ENCODE measurements around the gene LCTL. TPM values are rescaled to one million over a fixed set of nuclear protein-coding genes. Genes with fewer than 3 reads are reported as not detected.

The LCTL gene
- 0.41 TPM for total RNA-seq

GRCh38 chr15:66565741-66566144 lies at the start of gene LCTL:
Gene LCTL (minus strand): TSS chr15:66565998. CDS start chr15:66565365, 633 bp downstream.
- FAIRE-seq (no peak), DNase-seq (ENCODE audit: low spot score in 2 of 2) (peak; percentile 13 to 40)

DNA sequence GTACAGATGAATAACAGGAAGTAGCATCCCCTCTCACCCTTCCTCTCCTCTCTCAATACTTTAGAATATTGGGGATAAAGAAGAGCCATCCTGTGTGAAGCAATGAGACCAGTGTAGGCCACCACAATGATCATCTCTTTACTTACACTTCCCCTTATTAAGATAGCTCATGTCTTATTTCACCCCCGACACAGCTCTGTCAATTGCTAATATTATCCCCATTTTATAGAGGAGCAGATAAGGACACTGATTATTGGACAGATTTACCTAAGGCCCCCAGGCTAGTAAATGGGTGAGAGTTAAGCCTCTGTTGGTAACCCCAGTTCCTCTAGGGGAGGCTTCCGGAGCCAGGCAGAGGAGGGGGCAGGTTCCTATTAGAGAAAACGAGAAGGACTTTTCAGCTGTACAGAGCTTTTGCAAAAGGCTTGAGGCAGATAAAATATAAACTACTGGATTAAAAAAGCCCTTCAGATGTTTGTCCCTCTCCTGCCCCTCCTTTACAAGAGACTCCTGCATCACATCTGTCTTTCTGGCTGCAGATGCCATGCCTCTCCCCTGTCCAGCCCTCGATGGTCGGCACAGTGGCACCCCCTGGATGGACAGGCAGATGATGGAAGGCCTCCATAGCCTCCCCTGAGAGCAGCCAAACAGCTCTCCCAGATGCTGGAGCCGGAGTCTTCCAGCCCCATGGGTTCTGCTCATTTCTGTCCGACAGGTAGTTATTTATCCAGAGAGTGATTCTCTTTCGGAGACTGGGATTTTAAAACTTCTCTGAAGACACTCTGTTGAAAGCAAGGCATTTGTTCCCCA lies 49.4 kb upstream of the LCTL start:
- FAIRE-seq (no peak), DNase-seq (ENCODE audit: low spot score in 2 of 2) (no peak)

DNA sequence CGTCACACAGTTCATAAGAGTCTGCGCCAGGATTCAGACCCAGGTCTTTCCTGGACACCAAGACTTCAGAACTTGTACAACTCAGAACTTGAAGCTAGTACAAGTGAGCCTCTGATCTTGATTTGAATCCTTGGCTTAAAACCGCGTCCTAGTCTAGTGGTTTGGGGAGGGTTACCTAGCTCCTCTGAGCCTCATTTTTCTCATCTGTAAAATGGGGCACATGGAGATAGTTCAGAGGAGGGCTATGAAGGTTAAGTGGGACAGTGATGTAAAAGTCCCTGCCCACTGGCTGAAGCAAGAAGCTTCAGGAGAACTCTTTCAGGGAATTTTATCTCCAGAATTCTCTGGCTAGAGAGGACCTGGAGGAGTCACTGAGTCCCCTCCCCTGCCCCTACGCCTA lies 48.7 kb upstream of the LCTL start:
- DNase-seq (ENCODE audit: low spot score in 2 of 2) (no peak), FAIRE-seq (no peak)

GRCh38 chr15:66613743-66614142 lies 47.9 kb upstream of the LCTL start:
- FAIRE-seq, result no peak
- no peak for DNase-seq (ENCODE audit: low spot score in 2 of 2)

GRCh38 chr15:66611257-66612053 lies 45.7 kb upstream of the LCTL start:
- peak in 1 of 2 donors; percentile 36 for DNase-seq (ENCODE audit: low spot score in 2 of 2)
- FAIRE-seq, result no peak

GRCh38 chr15:66609876-66610275 lies 44.1 kb upstream of the LCTL start:
- FAIRE-seq (no peak), DNase-seq (ENCODE audit: low spot score in 2 of 2) (no peak)

DNA sequence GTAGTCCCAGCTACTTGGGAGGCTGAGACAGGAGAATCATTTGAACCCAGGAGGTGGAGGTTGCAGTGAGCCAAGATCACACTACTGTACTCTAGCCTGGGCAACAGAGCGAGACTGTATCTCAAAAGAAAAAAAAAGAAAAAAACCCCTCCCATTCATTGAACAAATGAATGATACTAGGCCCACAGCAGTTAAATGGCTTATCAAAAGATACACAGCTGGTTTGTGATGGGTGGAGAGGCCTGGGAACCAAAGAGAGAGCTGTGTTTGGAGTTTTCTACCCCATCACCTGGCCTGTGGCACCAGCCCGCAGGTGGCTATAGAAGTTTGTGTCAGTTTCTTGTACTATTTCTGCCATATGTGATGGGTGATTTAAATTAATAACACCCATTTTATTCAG lies 43.1 kb upstream of the LCTL start:
- FAIRE-seq (no peak), DNase-seq (ENCODE audit: low spot score in 2 of 2) (no peak)

GRCh38 chr15:66608159-66608558 lies 42.4 kb upstream of the LCTL start:
- no peak for DNase-seq (ENCODE audit: low spot score in 2 of 2)
- no peak for FAIRE-seq

DNA sequence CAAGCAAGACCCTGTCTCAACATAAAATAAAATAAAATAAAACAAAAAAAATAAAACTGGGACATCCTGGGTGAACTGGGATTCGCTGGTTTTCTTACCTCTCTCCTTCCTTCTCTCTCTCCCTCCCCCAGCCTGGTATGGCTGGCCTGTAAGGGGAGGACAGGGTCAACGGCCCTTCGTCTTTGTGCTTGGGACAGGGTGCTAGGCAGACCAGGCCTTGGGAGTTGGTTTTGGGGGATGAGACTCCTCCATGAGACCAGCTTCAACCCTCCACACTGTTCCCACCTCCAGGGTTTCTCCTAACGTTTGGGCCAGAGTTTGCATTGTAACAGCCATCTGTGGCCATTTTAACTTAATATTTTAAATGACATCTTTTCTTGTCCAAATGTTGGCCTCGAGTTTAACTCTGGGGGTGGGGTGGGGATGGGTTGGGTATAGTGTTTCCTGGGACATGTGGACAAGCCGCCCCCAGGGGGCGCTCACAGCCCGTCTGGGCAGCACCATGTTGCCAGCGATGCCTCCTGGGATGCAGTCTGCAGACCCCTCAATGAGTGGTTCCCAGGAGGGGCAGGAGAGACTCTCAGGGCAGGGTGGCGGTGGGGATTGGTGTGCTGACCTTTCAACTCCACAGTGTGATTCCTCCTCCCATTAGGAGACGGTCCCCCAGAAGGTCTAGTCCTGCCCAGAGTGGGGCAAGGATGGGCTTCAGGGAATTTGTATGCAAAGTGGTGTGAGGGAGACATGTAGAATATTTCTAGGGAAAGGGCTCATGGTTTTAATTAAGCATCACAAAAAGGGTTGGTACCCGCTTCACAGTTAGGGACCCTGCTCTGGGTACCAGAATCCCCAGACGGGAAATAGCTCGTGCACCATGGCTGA lies 37.7 kb upstream of the LCTL start:
- DNase-seq (ENCODE audit: low spot score in 2 of 2) (peak in 1 of 2 donors; percentile 53), FAIRE-seq (no peak)

DNA sequence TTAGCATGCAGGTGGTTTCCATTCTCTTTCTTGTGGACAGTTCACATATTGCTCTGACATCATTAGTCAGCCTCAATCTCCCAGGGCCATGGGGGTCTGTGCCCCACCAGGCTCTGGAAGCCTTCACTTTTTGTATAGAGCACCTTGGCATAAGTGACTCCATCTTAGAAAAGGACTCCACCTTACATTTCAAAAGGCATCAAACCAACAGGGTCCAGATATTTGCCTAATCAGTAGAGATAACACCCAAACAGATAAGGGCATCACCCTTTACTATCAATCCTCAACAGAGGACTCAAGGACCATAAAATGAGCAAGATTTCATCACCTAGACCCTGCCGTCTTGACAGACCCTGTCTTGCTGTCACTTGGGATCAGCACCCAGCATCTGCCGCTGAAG lies 35.7 kb upstream of the LCTL start:
- no peak for DNase-seq (ENCODE audit: low spot score in 2 of 2)
- no peak for FAIRE-seq

GRCh38 chr15:66600240-66600627 lies 34.4 kb upstream of the LCTL start:
- no peak for FAIRE-seq

GRCh38 chr15:66599536-66600239 lies 33.9 kb upstream of the LCTL start:
- FAIRE-seq (no peak), DNase-seq (ENCODE audit: low spot score in 2 of 2) (no peak)

More at GRCh38 chr15:66600240-66600627, 34.4 kb upstream of the LCTL start:
- no peak for DNase-seq (ENCODE audit: low spot score in 2 of 2)

GRCh38 chr15:66598095-66598815 lies 32.5 kb upstream of the LCTL start:
- DNase-seq (ENCODE audit: low spot score in 2 of 2), result no peak
- FAIRE-seq, result no peak

DNA sequence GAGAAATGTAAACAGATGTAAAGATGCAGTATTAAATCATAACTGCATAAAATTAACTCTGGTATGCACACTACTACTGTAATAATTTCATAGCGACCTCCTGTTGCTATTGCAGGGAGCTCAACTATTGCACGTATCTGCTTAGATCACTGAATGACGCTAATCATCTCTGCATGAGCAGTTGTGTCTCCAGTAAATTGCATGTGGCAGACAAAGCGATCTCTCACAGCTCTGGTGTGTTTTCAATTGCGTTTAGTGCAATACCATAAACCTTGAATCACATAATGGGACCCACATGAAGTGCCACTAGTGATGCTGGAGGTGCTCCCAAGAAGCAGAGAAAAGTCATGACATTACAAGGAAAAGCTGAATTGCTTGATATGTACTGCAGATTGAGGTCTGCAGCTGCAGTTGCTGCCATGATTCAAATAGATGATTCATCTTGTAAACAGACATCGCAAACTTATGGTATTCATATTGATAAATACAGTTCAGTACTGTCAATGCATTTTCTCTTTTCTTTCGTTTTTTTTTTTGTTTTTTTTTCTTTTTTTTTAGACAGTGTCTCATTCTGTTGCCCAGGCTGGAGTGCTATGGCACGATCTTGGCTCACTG lies 30.2 kb upstream of the LCTL start:
- no peak for FAIRE-seq
- DNase-seq (ENCODE audit: low spot score in 2 of 2), result no peak

DNA sequence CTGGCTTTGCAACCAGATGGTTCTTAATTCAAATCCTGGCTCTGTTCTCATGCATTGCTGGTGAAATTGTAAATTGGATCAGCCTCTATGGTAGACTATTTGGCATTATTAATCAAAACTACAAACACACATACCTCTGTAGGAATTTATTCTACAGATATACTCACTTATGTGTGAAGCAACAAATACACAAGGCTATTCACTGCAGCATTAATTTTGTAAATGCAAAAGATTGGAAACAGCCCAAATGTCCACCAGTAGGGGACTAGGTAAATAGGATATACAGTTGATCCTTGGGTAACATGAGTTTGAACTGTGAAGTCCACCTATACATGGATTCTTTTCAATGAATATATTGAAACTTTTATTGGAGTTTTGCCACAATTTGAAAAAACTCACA lies 29.5 kb upstream of the LCTL start:
- FAIRE-seq (no peak), DNase-seq (ENCODE audit: low spot score in 2 of 2) (no peak)

- DNase-seq (ENCODE audit: low spot score in 2 of 2) (no peak), FAIRE-seq (no peak)
Observed at GRCh38 chr15:66594836-66595235, 29.0 kb upstream of the LCTL start.

DNA sequence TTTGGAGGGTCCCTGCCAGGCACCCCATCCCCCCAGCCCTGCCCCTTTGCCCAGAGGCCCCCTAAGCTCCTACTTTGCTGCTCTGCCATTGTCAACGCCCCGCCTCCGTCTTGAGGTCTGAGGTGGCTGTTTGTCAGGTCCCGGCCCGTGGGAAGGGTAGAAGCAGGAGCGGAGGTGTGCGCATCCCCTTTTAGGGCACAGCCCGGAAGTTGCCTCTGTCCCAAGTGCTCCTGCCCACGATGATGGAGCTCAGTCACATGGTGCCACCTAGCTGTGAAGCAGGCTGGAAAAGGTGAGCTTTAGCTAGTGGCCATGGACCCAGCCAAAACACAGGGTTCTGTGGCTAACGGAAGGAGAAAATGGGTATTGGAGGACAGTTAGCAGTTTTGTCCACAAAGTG lies 28.5 kb upstream of the LCTL start:
- FAIRE-seq (no peak), DNase-seq (ENCODE audit: low spot score in 2 of 2) (no peak)

DNA sequence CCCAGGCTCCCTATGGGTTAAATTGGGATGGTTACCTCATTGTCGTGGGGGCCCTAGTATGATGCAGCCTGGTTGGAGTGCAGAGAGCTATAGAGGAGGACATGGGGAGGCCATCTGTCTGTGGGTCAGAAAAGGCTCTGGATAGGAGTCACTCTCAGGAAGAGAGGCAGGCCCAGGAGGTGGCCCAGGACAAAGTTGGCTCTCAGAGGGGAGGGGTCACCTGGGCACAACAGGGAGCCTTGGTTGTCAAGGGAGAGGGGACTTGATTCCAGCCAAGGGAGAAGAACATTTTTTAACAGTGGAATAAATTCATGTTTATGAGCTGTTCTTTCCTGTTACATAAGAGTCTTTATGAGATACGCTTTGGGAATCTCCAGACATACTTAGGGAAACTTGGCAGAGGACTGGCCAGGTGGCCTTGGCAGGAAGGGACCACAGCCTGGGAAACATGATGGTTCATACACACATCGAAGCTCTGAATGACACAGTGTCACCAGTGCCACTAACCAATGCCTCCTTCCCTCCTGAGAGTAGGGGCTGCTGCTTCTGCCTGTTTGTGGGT lies 27.5 kb upstream of the LCTL start:
- DNase-seq (ENCODE audit: low spot score in 2 of 2) (peak in 1 of 2 donors; percentile 27), FAIRE-seq (no peak)

Measured in frontal cortex (tissue), 4 donors.